HG02678 (cell line): ENCODE results near the gene TMEM245.

ENCODE experiments used
- ATAC-seq: cut with Tn5 transposase; IDR thresholded peaks from one replicate; pipeline ENCODE4 v1.9.1; 2021; ENCODE audit warnings: mild to moderate bottlenecking, moderate library complexity; ENCODE audit not compliant: unreplicated experiment

Gene TMEM245

DNA sequence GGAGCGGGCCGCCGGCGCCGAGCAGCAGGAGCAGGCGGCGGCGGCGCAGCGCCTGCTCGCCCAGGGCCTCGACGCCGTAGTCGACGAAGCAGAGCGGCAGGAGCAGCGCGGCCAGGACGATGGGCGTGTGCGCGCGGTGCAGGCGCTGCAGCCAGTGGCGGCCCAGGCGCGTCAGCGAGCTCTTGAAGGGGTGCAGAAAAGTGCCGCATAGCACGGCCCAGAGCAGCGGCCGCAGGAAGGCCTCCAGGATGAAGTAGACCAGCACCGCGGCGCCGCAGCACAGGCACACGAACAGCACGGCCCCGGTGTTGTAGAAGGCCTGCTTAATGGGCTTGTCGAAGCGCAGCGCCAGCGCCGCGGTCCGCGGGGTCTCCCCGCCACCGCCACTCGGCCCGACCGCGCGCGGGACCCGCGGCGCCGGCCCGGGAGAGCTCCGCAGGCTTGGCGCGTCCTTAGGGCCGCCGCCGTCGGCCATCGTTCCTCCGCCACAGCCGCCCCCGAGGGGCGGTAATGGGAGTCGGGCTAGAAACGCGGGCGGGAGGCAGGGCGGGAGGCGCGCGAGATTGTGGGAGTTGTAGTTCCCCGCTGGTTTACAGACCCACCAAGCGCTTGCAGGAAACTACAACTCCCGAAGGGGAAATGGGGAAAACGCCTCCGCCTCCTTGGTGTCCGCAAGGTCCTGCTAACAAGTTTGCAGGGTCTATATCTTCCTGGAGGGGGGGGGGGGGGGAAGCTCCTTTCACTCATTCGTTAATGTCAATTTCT is at the start of gene TMEM245:
TMEM245 (minus strand) TSS at position 509 of the 765 bp plus-strand sequence; CDS start at position 475, 34 bp downstream.
- ATAC-seq = peak; percentile 89

DNA sequence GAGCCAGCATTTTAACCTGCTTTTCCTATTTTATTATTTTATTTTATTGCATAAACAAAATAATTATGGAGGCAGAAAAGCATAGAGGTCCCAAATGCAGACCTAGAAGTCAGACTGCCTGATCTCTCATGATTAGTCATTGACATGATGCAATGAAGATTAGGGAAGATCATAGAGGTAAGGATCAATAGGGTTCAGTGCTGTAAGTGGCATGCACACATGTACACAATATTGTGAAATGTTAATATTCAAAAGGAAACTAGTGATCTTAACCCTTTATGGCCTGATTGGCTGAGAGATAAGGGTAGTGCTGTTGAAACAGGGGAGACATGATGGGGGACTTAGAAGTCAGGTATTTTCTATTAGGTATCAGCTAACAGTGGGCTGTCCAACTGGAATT is 48.4 kb upstream of the TMEM245 start:
- ATAC-seq = no peak

DNA sequence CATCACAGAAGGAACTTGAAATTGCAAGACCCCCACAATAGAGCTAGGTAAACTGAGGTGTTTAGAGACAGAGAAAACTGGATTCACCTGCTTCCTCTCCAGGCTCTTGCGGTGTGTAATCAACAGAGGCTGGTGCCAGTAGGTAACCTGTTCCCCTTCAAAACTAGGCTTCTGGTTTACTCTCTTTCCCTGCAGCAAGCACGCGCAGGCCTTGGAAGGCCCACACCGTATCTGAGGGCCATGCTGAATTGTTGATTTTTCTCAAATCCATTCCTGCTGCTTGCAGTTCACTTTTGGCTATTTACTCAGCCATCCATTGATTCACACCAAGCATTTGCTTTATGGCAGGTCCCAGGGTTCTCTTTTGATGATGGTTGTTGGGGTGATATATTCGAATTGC is 48.0 kb upstream of the TMEM245 start:
- ATAC-seq = no peak

DNA sequence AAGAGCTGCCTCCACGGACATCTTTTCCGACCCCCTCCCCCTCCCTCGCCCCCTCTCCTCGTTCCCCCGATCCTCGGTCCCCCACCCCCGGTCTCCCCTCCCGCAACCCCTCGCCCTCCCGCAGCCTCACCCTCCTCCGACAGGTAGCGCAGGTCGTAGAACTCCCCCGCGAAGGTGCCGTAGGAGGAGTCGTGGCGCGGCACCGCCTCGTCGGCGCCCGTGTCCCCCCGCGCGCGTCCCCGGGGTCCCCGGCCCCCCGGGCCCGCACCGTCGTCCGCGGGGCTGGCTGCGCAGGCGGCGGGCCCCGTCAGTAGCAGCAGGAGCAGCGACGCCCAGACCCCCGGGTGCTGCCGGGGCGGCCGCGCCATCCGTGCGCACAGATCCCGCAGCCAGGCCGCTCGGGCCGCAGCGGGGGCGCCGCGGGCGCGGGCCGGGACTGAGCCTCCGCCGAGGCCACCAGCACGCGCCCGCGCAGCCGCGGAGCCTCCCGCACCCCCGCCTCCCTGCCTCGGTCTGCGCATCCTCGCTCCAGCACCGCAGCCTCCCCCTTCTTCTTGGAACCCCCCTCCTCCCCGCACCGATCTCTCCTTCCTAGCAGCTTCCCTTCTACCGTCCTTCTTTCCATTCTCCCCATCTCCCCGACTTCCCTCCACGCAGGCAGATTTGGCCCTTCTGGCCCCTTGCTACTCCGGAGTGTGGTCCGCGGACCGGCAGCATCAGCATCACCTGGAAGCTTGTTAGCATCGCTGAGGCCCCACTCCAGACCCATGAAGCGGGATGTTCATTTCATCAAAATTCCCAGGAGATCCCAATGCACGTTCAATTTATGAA is 47.2 kb upstream of the TMEM245 start, which contains the start of gene FRRS1L:
FRRS1L (minus strand) TSS at position 479 of the 831 bp plus-strand sequence; CDS start at position 368, 111 bp downstream.
- no peak for ATAC-seq

DNA sequence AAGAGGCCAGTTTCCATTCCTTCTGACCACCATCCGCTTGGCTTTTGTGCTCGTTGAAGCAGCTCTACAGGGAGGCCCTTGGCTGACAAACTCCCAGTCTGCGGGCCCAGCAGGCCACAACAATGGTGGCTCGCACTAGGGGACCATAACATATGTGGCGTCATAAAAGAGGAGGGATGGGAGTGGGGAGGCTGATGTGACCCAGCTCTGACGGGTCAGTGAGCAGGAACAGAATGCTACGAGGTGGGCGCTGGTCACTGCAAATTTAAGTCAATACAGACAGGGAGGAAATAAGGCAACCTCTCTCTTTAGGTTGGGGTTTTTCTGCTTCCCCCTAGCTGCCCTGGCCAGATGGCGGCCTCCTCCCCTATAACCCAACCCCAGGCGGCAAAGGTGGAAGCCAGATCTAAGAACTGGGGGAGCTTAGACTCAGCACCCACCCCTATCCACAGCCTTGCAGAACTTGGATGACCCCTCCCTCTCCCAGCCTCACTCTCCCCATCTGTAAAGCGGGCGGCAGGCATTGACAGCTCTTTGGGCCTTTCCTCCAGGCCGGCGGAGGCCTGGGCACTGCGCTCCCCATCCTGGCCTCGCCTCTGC is 46.5 kb upstream of the TMEM245 start:
- ATAC-seq = no peak

GRCh38 chr9:109164042-109164441 is 44.3 kb upstream of the TMEM245 start:
- no peak for ATAC-seq

DNA sequence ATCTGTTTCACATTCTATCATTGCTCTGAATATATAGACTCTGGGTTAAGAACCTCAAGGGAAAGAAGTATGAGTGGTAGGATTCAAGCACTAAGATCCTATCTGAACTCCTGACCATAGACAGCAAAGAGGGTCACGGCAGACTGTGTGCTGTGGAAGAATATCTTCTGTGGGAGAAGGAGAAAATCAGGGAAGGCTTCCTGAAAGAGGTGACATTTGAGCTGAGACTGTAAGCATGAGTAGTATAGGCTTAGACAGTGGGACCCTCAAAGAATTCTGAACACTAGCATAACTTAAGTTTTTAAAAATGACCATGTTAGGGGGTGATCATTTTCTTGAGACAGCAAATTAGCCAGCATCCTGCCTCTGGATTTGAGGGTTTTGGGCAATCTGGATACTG is 43.4 kb upstream of the TMEM245 start:
- no peak for ATAC-seq

DNA sequence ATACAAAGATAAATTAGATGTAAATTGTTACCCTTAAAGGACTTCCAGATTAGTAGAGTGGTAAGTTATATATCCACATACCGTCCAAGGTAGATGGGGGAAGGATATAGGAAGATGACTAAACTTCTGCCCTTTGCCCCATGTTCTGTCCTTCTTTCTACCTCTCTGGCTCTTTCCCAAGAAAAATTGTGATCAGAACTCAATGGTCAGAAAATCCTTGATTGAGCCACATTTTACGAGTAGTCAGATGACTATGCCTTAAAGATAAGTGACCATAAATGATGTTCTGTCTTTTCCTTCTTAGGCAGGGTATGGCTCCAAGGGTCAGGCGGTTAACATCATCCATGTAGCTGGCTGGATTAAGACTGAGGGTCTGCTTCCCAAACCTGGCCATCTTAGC is 42.9 kb upstream of the TMEM245 start:
- no peak for ATAC-seq

DNA sequence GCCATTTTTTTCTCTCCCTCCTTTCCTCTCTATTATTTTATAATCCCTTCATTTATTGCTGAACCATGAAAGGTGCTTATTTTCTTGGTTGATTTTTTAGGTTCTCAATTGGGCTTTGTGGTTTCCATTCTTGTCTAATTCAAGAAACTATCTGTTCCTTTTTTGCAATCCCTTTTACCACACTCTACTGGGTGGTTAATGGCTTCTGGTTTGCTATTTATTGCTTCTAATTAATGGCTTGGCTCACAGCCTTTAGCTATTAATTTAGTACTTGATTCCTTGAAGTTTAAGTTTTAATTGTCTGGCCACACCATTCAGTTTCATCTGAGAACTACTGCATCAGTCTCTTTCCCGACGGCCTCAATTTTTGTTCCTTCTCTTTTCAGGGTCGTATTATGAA is 41.7 kb upstream of the TMEM245 start:
- no peak for ATAC-seq

DNA sequence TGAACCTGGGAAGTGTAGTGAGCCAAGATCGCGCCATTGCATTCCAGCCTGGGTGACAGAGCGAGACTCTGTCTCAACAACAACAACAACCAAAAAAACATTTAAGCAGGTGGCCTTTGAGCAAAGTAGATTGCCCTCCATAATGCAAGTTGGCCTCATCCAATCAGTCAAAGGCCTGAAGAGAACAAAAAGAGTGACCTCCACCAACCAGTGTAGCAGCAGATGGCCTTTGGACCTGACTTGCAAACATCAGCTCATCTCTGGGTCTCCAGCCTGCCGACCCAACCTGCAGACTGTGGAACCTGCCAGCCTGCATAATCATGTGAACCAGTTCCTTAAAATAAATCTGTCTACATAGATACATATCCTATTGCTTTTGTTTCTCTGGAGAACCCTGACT is 39.8 kb upstream of the TMEM245 start:
- ATAC-seq = no peak

DNA sequence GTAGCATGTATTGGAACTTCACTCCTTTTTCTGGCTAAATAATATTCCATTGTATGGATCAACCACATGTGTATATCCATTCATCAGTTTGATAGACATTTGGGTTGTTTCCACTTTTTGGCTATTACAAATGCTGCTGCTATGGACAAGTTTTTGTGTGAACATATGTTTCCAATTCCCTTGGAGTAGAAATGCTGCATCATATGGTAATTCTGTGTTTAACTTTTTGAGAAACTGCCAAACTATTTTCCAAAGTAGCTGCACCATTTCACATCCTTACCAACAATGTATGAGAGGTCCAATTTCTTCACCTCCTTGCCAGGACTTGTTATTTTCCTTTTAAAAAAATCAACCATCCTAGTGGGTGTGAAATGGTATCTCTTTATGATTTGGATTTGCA is 38.9 kb upstream of the TMEM245 start:
- ATAC-seq = no peak

- no peak for ATAC-seq
Measured at GRCh38 chr9:109156708-109157107, 37.0 kb upstream of the TMEM245 start.

- ATAC-seq = no peak
Measured at GRCh38 chr9:109150925-109151545, 31.3 kb upstream of the TMEM245 start.

- no peak for ATAC-seq
Measured at GRCh38 chr9:109149722-109150121, 30.0 kb upstream of the TMEM245 start.

DNA sequence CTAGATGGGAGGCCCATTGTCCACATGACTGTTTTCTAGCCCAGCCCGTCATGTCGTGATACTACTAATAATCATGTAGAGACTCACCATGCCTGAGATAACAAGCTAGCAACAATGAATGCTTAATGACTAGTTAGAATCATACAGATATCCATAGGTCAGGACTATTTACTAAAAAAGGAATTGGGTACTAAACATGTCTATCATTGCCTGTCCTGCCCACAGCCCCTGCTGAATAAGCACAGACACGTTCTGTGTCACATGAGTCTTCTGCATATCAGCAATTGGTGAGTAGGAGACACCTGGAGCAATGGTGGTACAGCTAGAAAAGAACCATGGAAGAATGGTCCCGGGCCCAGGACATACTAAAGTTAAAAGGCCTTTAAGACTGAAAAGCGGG is 29.3 kb upstream of the TMEM245 start:
- no peak for ATAC-seq

DNA sequence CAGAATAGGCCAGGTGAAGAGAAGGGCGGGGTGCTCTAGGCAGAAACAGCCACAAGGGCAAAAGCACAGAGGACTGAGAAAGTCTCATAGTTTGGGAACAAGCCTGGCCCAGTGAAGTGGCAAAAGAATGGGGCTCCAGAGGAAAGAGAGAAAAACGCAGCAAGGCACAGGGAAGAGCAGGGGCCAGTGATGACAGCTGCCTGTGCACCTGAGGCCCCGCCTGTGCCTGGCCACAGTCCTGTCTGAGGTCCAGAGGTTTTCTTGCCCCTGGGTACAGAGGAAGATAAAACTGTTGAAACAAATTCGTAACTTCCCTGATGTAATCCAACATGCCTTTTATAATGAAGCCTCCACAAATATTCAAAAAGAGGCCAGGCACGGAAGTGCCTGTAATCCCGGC is 25.3 kb upstream of the TMEM245 start:
- ATAC-seq = no peak

- ATAC-seq = peak; percentile 99
Measured at GRCh38 chr9:109143881-109144562, 24.3 kb upstream of the TMEM245 start.

GRCh38 chr9:109141375-109141774 is 21.6 kb upstream of the TMEM245 start:
- no peak for ATAC-seq

DNA sequence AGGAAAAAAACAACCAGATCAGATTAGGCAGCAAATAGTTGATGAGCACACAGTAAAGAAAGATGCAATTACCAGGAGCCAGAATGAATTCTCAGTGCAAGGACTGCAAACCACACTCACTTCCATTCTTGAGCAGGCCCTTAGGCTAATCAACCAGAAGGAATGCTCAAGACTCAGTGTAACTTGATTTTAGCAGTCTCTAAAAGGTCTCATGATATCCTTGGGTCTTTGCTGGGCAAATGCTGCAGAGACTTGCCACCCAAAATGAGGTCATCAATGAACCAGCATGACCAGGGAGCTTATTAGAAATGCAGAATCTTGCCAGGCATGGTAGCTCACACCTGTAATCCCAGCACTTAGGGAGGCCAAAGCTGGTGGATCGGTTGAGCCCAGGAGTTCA is 20.1 kb upstream of the TMEM245 start:
- ATAC-seq = no peak

GRCh38 chr9:109138421-109138820 is 18.7 kb upstream of the TMEM245 start:
- ATAC-seq = no peak

GRCh38 chr9:109134167-109134578 is 14.4 kb upstream of the TMEM245 start:
- ATAC-seq = no peak
